HG03064 (cell line): ENCODE results near the gene FBRSL1.

Experiments
- ATAC-seq: cut with Tn5 transposase; IDR thresholded peaks from one replicate; pipeline ENCODE4 v1.9.1; 2021; ENCODE audit warnings: low read depth; ENCODE audit not compliant: unreplicated experiment

Gene FBRSL1

GRCh38 chr12:132481771-132482745, 7.9 kb upstream of the FBRSL1 start:
- no peak for ATAC-seq

GRCh38 chr12:132482771-132483170, 7.2 kb upstream of the FBRSL1 start:
- ATAC-seq = no peak

- no peak for ATAC-seq
Measured at GRCh38 chr12:132483208-132483607, 6.7 kb upstream of the FBRSL1 start.

GRCh38 chr12:132483612-132484011, 6.3 kb upstream of the FBRSL1 start:
- ATAC-seq = no peak

- ATAC-seq = no peak
Measured at GRCh38 chr12:132484183-132484890, 5.6 kb upstream of the FBRSL1 start.

- ATAC-seq = no peak
Measured at GRCh38 chr12:132484891-132485441, 5.0 kb upstream of the FBRSL1 start.

- no peak for ATAC-seq
Measured at GRCh38 chr12:132485619-132486018, 4.3 kb upstream of the FBRSL1 start.

GRCh38 chr12:132486168-132486567, 3.8 kb upstream of the FBRSL1 start:
- ATAC-seq = no peak

GRCh38 chr12:132486576-132486975, 3.4 kb upstream of the FBRSL1 start:
- no peak for ATAC-seq

GRCh38 chr12:132487311-132487741, 2.6 kb upstream of the FBRSL1 start:
- no peak for ATAC-seq

GRCh38 chr12:132488127-132489077, 1.5 kb upstream of the FBRSL1 start:
- ATAC-seq = no peak

- ATAC-seq = peak; percentile 38
Measured at GRCh38 chr12:132489078-132489601, 811 bp upstream of the FBRSL1 start.

GRCh38 chr12:132490422-132491137, 629 bp downstream of the FBRSL1 start:
- no peak for ATAC-seq

GRCh38 chr12:132491138-132491663, 1.2 kb downstream of the FBRSL1 start:
- no peak for ATAC-seq

- ATAC-seq = no peak
Measured at GRCh38 chr12:132491761-132492378, 1.9 kb downstream of the FBRSL1 start.

GRCh38 chr12:132492522-132492921, 2.6 kb downstream of the FBRSL1 start:
- no peak for ATAC-seq

GRCh38 chr12:132492951-132493350, 3.0 kb downstream of the FBRSL1 start:
- no peak for ATAC-seq

GRCh38 chr12:132493482-132494178, 3.7 kb downstream of the FBRSL1 start:
- no peak for ATAC-seq
